ENCODE measurements around the gene OR2A42.
"Not testable (repeated sequence)": the region's sequence is repeated elsewhere in the genome, so short reads cannot be mapped to it uniquely, and the experiment has no call there.

Gene OR2A42

DNA sequence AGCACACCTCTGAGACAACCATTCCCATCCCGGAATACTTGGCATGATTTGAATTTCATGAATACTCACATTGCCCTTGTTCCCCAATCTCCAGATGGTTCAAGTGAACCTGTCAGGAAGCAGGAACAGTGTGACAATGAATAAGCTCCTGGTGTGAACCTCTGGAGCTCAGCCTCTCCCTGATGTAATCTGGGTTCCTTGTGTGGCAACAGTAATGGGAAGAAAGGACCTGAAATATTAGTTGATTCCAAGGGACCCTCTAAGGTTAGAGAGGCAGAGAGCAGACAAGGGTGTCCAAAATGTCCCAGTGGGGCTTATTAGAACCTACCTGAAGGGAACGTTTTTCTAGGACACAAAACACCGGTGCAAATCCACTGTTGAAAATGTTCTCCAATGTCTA lies 16.7 kb upstream of the OR2A42 start:
- Histone ChIP-seq H3K4me3 (replicated peaks; ENCODE audit: low read depth, low read length) (no peak overlapping the region), H3K27me3 (replicated peaks; ENCODE audit: control insufficient read depth, insufficient read depth, low read length) (no peaks in the 10 kb centered on the region; the same call in 1 of the 2 replicates), H3K36me3 (ENCODE audit: control insufficient read depth, insufficient read depth, low read length) (no peaks in the 10 kb centered on the region)
- no peak for DNase-seq (ENCODE audit: extremely low read depth, insufficient read length)
- TF ChIP-seq, protein P1, sequence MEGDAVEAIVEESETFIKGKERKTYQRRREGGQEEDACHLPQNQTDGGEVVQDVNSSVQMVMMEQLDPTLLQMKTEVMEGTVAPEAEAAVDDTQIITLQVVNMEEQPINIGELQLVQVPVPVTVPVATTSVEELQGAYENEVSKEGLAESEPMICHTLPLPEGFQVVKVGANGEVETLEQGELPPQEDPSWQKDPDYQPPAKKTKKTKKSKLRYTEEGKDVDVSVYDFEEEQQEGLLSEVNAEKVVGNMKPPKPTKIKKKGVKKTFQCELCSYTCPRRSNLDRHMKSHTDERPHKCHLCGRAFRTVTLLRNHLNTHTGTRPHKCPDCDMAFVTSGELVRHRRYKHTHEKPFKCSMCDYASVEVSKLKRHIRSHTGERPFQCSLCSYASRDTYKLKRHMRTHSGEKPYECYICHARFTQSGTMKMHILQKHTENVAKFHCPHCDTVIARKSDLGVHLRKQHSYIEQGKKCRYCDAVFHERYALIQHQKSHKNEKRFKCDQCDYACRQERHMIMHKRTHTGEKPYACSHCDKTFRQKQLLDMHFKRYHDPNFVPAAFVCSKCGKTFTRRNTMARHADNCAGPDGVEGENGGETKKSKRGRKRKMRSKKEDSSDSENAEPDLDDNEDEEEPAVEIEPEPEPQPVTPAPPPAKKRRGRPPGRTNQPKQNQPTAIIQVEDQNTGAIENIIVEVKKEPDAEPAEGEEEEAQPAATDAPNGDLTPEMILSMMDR (IDR thresholded peaks at IDR 0.05; ENCODE audit: insufficient read depth, low read length, poor library complexity, severe bottlenecking) = no peak

DNA sequence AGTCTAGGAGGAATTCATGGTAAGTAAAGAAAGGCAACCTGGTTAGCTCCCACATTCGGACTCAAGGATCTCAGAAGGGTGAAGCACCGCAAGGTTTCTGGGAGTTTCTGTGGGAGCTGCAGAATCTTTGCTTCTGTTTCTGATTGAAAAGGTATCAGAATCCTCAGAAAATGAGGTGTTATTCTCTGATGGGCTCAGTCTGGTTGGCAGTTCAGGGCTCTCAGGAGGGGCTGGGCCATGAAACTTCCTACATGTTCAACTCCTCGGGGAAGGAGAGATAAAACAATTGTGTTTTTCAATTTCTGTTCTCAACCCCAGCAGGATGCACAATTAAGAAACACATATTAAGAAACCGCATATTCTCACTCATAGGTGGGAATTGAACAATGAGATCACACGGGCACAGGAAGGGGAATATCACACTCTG lies 16.1 kb upstream of the OR2A42 start:
- Histone ChIP-seq H3K36me3 (ENCODE audit: control insufficient read depth, insufficient read depth, low read length) (no peaks in the 10 kb centered on the region), H3K4me3 (replicated peaks; ENCODE audit: low read depth, low read length) (no peak overlapping the region), H3K27me3 (replicated peaks; ENCODE audit: control insufficient read depth, insufficient read depth, low read length) (no peaks in the 10 kb centered on the region; the same call in 1 of the 2 replicates)
- TF ChIP-seq, protein P1 (IDR thresholded peaks at IDR 0.05; ENCODE audit: insufficient read depth, low read length, poor library complexity, severe bottlenecking) = no peak
- no peak for DNase-seq (ENCODE audit: extremely low read depth, insufficient read length)

DNA sequence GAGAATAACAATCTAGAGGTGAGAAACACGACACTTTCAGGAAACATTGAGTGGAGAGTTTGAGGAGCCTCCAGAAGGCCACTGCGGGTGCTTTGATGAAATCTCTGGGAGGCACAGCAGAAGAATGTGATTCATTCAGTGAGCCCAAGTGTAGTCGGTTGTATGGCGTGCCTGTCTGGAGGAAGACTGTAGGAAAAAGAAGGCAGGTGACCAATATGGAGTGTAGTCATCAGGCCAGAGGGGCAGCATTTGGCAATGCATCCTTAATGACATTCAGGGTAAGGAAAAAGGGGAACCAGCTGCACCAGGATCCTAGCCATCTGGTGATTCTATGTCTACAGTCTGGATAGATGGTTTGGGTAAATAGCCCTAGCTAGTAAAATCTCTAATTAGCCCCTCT lies 12.9 kb upstream of the OR2A42 start:
- H3K36me3 ChIP-seq (ENCODE audit: control insufficient read depth, insufficient read depth, low read length); H3K4me3 ChIP-seq (replicated peaks; ENCODE audit: low read depth, low read length); DNase-seq (ENCODE audit: extremely low read depth, insufficient read length); H3K27me3 ChIP-seq (replicated peaks; ENCODE audit: control insufficient read depth, insufficient read depth, low read length): not testable (repeated sequence)

DNA sequence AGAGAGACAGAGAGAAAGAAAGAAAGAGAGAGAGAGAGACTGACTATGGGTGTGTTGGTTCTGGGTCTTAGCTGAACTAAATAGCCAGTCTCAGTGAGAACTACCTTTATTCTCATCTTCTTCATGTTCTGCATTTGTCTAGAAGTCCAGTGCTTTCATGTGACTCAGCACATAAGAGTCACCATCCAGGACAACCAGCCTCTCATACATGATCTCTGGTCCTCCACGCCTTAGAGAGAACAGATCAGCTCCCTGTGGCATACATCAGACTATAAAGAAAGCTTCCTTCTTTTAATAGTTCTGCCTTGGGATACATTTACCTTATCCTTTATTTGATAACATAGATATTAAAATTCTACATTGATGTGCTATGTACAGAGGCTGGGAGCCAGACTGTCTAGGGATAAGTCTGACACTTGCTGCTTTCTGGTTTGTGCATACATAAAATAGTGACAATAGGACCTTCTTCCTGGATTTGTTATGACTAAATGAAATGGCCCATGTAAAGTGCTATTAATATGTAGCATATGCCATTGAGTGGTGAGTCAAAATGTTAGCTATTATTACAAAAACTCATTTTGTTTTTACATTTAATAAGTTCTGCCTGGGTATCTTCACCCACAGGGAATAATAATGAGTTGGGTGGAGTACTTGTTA lies 8.4 kb upstream of the OR2A42 start:
- H3K27me3 ChIP-seq (replicated peaks; ENCODE audit: control insufficient read depth, insufficient read depth, low read length); H3K36me3 ChIP-seq (ENCODE audit: control insufficient read depth, insufficient read depth, low read length); H3K4me3 ChIP-seq (replicated peaks; ENCODE audit: low read depth, low read length); DNase-seq (ENCODE audit: extremely low read depth, insufficient read length): not testable (repeated sequence)

DNA sequence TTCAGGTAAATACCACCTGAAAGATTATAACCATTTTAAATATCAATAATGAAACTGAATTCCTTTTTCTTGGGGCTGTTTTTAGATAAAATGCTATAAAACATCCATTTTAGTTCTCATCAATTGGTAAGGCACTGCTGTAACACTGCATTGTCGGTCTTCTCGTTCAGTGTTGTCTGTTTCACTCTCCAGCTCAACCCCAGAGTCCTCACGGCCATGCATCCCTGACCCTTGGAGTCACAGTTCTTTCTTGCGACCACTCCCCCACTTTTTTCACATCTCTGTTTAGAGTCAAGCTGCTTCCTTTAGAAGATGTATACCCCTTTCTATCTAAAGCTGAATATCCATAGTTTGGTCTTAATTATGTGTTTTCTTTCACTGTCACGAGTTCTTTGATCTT lies 7.6 kb upstream of the OR2A42 start:
- not testable (repeated sequence) for H3K4me3 ChIP-seq (replicated peaks; ENCODE audit: low read depth, low read length); H3K36me3 ChIP-seq (ENCODE audit: control insufficient read depth, insufficient read depth, low read length); H3K27me3 ChIP-seq (replicated peaks; ENCODE audit: control insufficient read depth, insufficient read depth, low read length); DNase-seq (ENCODE audit: extremely low read depth, insufficient read length)

DNA sequence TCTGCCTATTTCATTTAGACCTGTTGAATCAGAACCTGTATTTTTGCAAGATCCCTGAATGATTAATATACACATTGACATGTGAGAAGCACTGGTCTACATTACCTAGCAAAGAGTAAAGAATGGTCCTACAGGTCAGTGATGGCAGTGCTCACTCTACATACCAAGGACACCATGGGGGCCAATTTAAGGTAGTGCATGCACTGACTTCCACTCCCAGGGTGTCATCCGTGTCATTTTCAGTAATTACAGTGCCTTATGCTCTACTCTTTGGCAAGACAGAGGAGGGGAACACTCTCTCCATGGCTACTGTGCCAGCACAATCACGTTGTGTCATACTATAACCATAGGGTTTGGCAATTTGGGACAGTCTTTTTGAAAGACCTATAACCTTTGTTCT lies 6.0 kb upstream of the OR2A42 start:
- H3K27me3 ChIP-seq (replicated peaks; ENCODE audit: control insufficient read depth, insufficient read depth, low read length); H3K36me3 ChIP-seq (ENCODE audit: control insufficient read depth, insufficient read depth, low read length); DNase-seq (ENCODE audit: extremely low read depth, insufficient read length); H3K4me3 ChIP-seq (replicated peaks; ENCODE audit: low read depth, low read length): not testable (repeated sequence)

DNA sequence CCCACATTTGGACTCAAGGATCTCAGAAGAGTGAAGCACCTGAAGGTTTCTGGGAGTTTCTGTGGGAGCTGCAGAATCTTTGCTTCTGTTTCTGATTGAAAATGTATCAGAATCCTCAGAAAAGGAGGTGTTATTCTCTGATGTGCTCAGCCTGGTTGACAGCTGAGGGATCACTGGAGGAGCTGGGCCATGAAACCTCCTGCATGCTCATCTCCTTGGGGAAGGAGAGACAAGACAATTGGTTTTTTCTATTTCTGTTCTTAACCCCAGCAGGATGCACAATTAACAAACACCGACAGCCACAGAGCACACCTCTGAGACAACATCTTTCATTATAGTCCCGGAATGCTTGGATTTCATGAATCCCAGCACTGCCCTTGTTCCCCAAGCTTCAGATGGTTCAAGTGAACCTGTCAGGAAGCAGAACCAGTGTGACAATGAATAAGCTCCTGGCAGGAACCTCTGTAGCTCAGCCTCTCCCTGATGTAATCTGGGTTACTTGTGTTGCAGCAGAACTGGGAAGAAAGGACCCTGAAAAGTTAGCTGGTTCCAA lies 799 bp downstream of the OR2A42 start:
- not testable (repeated sequence) for H3K27me3 ChIP-seq (replicated peaks; ENCODE audit: control insufficient read depth, insufficient read depth, low read length); DNase-seq (ENCODE audit: extremely low read depth, insufficient read length); H3K36me3 ChIP-seq (ENCODE audit: control insufficient read depth, insufficient read depth, low read length); H3K4me3 ChIP-seq (replicated peaks; ENCODE audit: low read depth, low read length)

DNA sequence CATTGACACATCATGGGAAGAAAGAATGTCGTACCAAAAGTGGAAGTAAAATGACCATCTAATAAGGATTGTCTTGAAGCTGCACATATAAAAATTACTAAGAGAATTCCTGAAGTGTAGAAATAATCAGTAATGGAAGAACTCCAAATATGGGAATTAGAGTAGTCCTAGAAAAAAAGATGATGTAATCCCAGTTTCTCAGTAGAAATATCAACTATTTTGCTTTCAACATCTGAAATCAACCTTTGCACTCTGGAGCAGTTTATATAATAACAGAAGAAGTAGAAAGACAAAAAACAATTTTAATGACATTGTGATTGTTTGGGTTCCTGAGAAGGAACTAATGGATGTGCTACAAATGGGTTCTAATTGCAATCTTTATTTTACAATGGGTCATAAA lies 6.4 kb downstream of the OR2A42 start:
- H3K4me3 ChIP-seq (replicated peaks; ENCODE audit: low read depth, low read length); H3K36me3 ChIP-seq (ENCODE audit: control insufficient read depth, insufficient read depth, low read length); H3K27me3 ChIP-seq (replicated peaks; ENCODE audit: control insufficient read depth, insufficient read depth, low read length); DNase-seq (ENCODE audit: extremely low read depth, insufficient read length): not testable (repeated sequence)

DNA sequence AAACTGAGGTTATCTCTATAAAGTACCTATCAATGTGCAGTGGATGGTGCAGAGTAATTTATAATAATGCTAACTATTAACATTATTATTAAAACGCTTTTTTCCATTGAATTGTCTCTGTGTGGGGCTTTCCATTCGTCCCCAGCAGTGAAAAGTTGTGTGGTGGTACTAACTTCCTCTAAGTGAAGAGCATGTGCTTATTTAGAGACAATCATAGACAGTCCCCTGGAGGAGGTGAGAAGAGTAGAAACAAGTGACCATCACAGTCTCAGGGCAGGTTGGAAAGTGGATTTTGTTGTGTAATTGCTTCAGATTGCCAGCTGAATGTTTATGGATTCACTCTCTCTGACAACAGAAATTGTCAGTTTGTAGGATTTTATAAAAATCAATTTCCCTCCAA lies 8.4 kb downstream of the OR2A42 start:
- H3K4me3 ChIP-seq (replicated peaks; ENCODE audit: low read depth, low read length); DNase-seq (ENCODE audit: extremely low read depth, insufficient read length); H3K27me3 ChIP-seq (replicated peaks; ENCODE audit: control insufficient read depth, insufficient read depth, low read length); H3K36me3 ChIP-seq (ENCODE audit: control insufficient read depth, insufficient read depth, low read length): not testable (repeated sequence)

DNA sequence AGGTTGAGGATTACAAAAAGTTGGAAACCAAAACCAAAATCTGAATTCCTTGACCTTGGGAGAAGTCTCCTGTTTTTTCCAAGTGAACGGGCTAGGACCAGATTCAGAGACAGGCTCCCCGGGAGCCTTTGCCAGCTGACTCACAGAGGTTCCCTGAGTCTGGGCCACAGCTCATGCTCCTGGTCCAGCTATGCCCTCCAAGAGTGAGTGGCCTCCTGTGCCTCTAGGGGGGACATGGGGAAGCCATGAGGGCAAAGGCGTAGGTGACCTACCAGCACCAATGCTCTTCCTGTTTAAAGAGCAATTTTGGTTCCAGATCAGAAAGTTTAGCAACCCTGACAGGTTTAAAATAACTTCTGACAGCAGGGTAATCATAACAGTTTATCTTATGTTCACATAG lies 10.6 kb downstream of the OR2A42 start:
- not testable (repeated sequence) for H3K27me3 ChIP-seq (replicated peaks; ENCODE audit: control insufficient read depth, insufficient read depth, low read length); H3K4me3 ChIP-seq (replicated peaks; ENCODE audit: low read depth, low read length); DNase-seq (ENCODE audit: extremely low read depth, insufficient read length); H3K36me3 ChIP-seq (ENCODE audit: control insufficient read depth, insufficient read depth, low read length)

DNA sequence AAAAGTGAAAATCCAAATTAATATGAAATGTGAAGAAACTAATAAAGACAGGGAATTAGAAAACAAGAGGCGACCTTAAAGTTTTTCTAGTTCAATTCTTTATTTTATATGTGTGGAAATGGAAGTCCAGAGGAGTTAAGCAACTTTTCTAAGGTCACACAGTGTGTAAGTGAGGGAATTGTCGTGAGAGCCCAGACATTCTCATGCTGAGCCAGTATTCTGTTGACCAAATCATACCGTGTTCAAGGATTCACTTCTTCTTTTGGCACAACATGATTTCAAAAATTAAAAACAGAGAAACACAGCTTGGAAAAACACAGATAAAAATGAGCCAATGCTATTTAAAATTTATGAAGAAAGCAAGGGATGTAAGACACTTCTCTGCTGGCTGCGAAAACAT lies 12.5 kb downstream of the OR2A42 start:
- DNase-seq (ENCODE audit: extremely low read depth, insufficient read length); H3K4me3 ChIP-seq (replicated peaks; ENCODE audit: low read depth, low read length); H3K27me3 ChIP-seq (replicated peaks; ENCODE audit: control insufficient read depth, insufficient read depth, low read length); H3K36me3 ChIP-seq (ENCODE audit: control insufficient read depth, insufficient read depth, low read length): not testable (repeated sequence)

DNA sequence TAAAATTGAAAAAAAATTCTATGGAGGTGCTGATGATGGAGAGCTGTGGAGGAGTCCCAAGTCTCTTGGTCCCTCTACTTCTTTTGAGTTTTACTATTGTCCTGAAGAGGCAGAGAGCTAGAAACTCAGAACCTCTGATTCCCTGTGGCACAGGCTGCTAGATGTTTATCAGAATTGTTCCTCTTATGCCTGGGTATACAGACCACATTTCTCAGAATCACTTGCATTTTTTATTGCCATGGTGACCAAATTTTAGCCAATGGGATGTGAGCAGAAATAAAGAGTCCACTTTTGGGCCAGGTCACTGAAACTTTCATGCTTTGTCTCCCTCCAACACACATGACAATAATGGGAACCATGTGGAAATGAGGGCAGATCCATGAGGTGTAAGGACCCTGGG lies 15.7 kb downstream of the OR2A42 start:
- not testable (repeated sequence) for H3K36me3 ChIP-seq (ENCODE audit: control insufficient read depth, insufficient read depth, low read length); DNase-seq (ENCODE audit: extremely low read depth, insufficient read length); H3K27me3 ChIP-seq (replicated peaks; ENCODE audit: control insufficient read depth, insufficient read depth, low read length); H3K4me3 ChIP-seq (replicated peaks; ENCODE audit: low read depth, low read length)

DNA sequence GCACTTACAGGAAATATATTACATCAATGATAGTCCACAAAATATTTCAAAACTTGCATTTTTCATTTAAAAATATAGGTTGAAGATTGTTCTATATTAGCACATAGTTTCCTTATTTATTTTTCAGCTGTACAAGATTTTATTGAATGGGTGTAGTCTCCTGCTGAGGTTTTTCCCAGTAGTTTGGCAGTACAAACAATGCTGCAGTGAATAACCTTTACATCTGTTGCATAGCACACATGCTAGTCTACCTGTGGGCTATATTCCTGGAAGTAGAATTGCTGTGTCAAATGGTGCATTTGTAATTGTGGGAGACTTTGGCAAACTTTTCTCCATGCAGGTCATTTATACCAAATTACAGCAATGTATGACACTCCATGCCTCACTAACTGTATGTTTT lies 18.9 kb downstream of the OR2A42 start:
- not testable (repeated sequence) for H3K4me3 ChIP-seq (replicated peaks; ENCODE audit: low read depth, low read length); H3K36me3 ChIP-seq (ENCODE audit: control insufficient read depth, insufficient read depth, low read length); DNase-seq (ENCODE audit: extremely low read depth, insufficient read length); H3K27me3 ChIP-seq (replicated peaks; ENCODE audit: control insufficient read depth, insufficient read depth, low read length)
